Left ventricle myocardium inferior (tissue), 1 donor: ENCODE results near the gene GMCL1. TPM values are rescaled to one million over a fixed set of nuclear protein-coding genes. Genes with fewer than 3 reads are reported as not detected.

ENCODE experiments used
- DNase-seq: peaks from one replicate; pipeline ENCODE4 v3.0.0-alpha.2; 2020
- H3K27ac ChIP-seq: fragments of 200-600 bp; replicated peaks from 2 replicates; pipeline ENCODE4 v1.8.0; 2021
- H3K27me3 ChIP-seq: fragments of 200-600 bp; 2 replicates; pipeline ENCODE4 v1.8.0; 2021; ENCODE audit warnings: low read depth
- H3K36me3 ChIP-seq: fragments of 200-600 bp; 2 replicates; pipeline ENCODE4 v1.8.0; 2021
- H3K4me1 ChIP-seq: fragments of 200-600 bp; 2 replicates; pipeline ENCODE4 v1.8.0; 2021
- H3K4me3 ChIP-seq: fragments of 200-600 bp; 2 replicates; pipeline ENCODE4 v1.8.0; 2021; ENCODE audit warnings: mild to moderate bottlenecking, moderate library complexity
- H3K9me3 ChIP-seq: fragments of 200-600 bp; replicated peaks from 2 replicates; pipeline ENCODE4 v1.8.0; 2021
- CTCF ChIP-seq: fragments of 200-600 bp; IDR thresholded peaks from 2 replicates; pipeline ENCODE4 v1.8.0; 2021; ENCODE audit warnings: antibody characterized with exemption, mild to moderate bottlenecking, borderline replicate concordance
- intact Hi-C: fragments of 100-400 bp; cut with micrococcal nuclease; formaldehyde crosslinking; loops from one replicate; pipeline ENCODE4 v1.11.0; 2022
- total RNA-seq: library from RNA; stranded (reverse); fragmentation: NEBNext Ultra II Directional; extraction: Animal tissue kit (Norgen Biotek cat#: 25700); gene quantifications from one replicate; pipeline ENCODE4 v1.2.1, GENCODE V29; 2021
- donor health status: DM: no; HTN: yes; CAD: no; lungs with severe emphysema.

The GMCL1 gene
- total RNA-seq, 1 donor from 2014 or later: 5.3 TPM

GRCh38 chr2:69807821-69808540 is 21.5 kb upstream of the GMCL1 start:
- intact Hi-C loops: no loop called here
- H3K4me1 ChIP-seq: no peaks in the 10 kb centered on the region
- no peak overlapping the region for H3K27ac ChIP-seq
- peaks cover 76% of the 10 kb centered on the region for H3K36me3 ChIP-seq
- H3K27me3 ChIP-seq: no peaks in the 10 kb centered on the region
- H3K4me3 ChIP-seq: no peak overlapping the region
- DNase-seq: no peak
- H3K9me3 ChIP-seq: no peaks in the 10 kb centered on the region
- TF ChIP-seq CTCF: no peak

GRCh38 chr2:69810550-69810949 is 18.9 kb upstream of the GMCL1 start:
- H3K4me1 ChIP-seq: no peaks in the 10 kb centered on the region
- H3K36me3 ChIP-seq: peaks cover 69% of the 10 kb centered on the region
- intact Hi-C loops: no loop called here
- no peaks in the 10 kb centered on the region for H3K9me3 ChIP-seq
- TF ChIP-seq CTCF: no peak
- H3K27ac ChIP-seq: no peak overlapping the region
- no peaks in the 10 kb centered on the region for H3K27me3 ChIP-seq
- no peak for DNase-seq
- no peak overlapping the region for H3K4me3 ChIP-seq

- H3K4me1 ChIP-seq: no peaks in the 10 kb centered on the region
- H3K9me3 ChIP-seq: no peaks in the 10 kb centered on the region
- H3K36me3 ChIP-seq: peaks cover 68% of the 10 kb centered on the region
- H3K27ac ChIP-seq: no peak overlapping the region
- intact Hi-C loops: no loop called here
- TF ChIP-seq CTCF: no peak
- no peaks in the 10 kb centered on the region for H3K27me3 ChIP-seq
- DNase-seq: no peak
- no peak overlapping the region for H3K4me3 ChIP-seq
Measured at GRCh38 chr2:69811018-69811417, 18.4 kb upstream of the GMCL1 start.

GRCh38 chr2:69811591-69811990 is 17.9 kb upstream of the GMCL1 start:
- H3K4me3 ChIP-seq: no peak overlapping the region
- H3K27ac ChIP-seq: no peak overlapping the region
- no peaks in the 10 kb centered on the region for H3K27me3 ChIP-seq
- TF ChIP-seq CTCF: no peak
- intact Hi-C loops: no loop called here
- H3K9me3 ChIP-seq: no peaks in the 10 kb centered on the region
- H3K4me1 ChIP-seq: peaks cover under 1% of the 10 kb centered on the region
- DNase-seq: no peak
- H3K36me3 ChIP-seq: peaks cover 62% of the 10 kb centered on the region

GRCh38 chr2:69815717-69816116 is 13.7 kb upstream of the GMCL1 start:
- Histone ChIP-seq H3K4me3 (no peak overlapping the region), H3K9me3 (no peaks in the 10 kb centered on the region), H3K27me3 (no peaks in the 10 kb centered on the region), H3K4me1 (peaks cover 19% of the 10 kb centered on the region), H3K27ac (no peak overlapping the region), H3K36me3 (peaks cover 36% of the 10 kb centered on the region)
- no peak for DNase-seq
- TF ChIP-seq CTCF: no peak
- intact Hi-C loops: loop anchor here (2.0 kb wide), 1 partner anchor 91 kb away; no protein-coding TSS in a partner anchor
